ENCODE data around the gene C4A. TPM values are rescaled to one million over a fixed set of nuclear protein-coding genes. Genes with fewer than 3 reads are reported as not detected.
"Not testable (repeated sequence)": the region's sequence is repeated elsewhere in the genome, so short reads cannot be mapped to it uniquely, and the experiment has no call there.

The C4A gene
- total RNA-seq, 1 donor from 2014 or later = 2.6 TPM

- intact Hi-C loops (cut with micrococcal nuclease) = no loop called here
- H3K36me3 Mint-ChIP-seq (ENCODE audit: low read depth) = no peaks in the 10 kb centered on the region
Measured at GRCh38 chr6:32045811-32046449, 64.1 kb downstream of the C4A start.

DNA sequence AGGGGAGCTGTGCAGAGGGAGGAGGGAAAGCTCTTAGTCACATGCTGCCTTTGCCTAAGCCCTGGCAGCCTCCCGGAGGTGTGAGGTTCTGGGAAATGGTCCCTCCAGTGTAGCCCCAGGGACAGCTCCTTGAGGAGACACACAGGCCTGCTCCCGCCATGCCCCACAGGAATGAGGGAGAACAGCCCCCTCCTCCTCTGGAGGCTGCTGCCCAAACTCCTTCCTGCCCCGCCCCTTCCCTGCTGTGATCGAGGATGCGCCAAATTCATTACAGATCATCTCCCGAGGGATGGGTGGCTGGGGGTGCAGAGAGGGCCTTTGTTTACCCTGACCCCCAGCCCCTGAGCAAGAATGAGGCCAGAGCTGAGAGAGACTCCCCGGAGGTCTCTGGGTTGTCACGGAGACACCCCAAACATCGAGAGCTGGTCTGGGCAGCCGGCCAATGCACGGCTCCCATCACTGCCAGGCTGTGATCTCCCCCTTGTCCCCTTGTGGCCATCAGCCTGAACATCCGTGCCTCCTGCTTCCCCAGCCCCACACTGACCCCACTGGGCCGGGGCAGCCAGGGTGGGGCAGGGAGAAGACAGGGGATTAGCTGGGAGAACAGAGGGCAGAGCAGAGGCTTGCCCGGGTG is 64.7 kb downstream of the C4A start:
- H3K4me1 Mint-ChIP-seq (ENCODE audit: low read depth) = no peaks in the 10 kb centered on the region
- intact Hi-C loops (cut with micrococcal nuclease) = no loop called here
- no peaks in the 10 kb centered on the region for H3K36me3 Mint-ChIP-seq (ENCODE audit: low read depth)
- DNase-seq (ENCODE audit: low spot score) = no peak
- H3K27ac Mint-ChIP-seq = no peak overlapping the region
- no peaks in the 10 kb centered on the region for H3K9me3 Mint-ChIP-seq
- no peak overlapping the region for H3K4me3 Mint-ChIP-seq (ENCODE audit: low read depth)
- no peaks in the 10 kb centered on the region for H3K27me3 Mint-ChIP-seq (ENCODE audit: low read depth)

More at GRCh38 chr6:32045811-32046449, 64.1 kb downstream of the C4A start:
- no peaks in the 10 kb centered on the region for H3K27me3 Mint-ChIP-seq (ENCODE audit: low read depth)
- no peak for DNase-seq (ENCODE audit: low spot score)
- H3K4me3 Mint-ChIP-seq (ENCODE audit: low read depth) = no peak overlapping the region
- no peaks in the 10 kb centered on the region for H3K4me1 Mint-ChIP-seq (ENCODE audit: low read depth)
- no peak overlapping the region for H3K27ac Mint-ChIP-seq
- no peaks in the 10 kb centered on the region for H3K9me3 Mint-ChIP-seq

GRCh38 chr6:32047084-32047478 is 65.2 kb downstream of the C4A start:
- no peaks in the 10 kb centered on the region for H3K36me3 Mint-ChIP-seq (ENCODE audit: low read depth)
- H3K27me3 Mint-ChIP-seq (ENCODE audit: low read depth) = peaks cover 2% of the 10 kb centered on the region
- H3K4me3 Mint-ChIP-seq (ENCODE audit: low read depth) = no peak overlapping the region
- intact Hi-C loops (cut with micrococcal nuclease) = no loop called here
- H3K27ac Mint-ChIP-seq = no peak overlapping the region
- H3K4me1 Mint-ChIP-seq (ENCODE audit: low read depth) = no peaks in the 10 kb centered on the region
- no peak for DNase-seq (ENCODE audit: low spot score)
- H3K9me3 Mint-ChIP-seq = no peaks in the 10 kb centered on the region

GRCh38 chr6:32047539-32047854 is 65.6 kb downstream of the C4A start:
- intact Hi-C loops (cut with micrococcal nuclease) = no loop called here
- H3K27ac Mint-ChIP-seq = no peak overlapping the region
- no peaks in the 10 kb centered on the region for H3K9me3 Mint-ChIP-seq

GRCh38 chr6:32047855-32048766 is 66.3 kb downstream of the C4A start:
- intact Hi-C loops (cut with micrococcal nuclease) = no loop called here
- Mint-ChIP-seq H3K4me1 (ENCODE audit: low read depth) (no peaks in the 10 kb centered on the region), H3K4me3 (ENCODE audit: low read depth) (no peak overlapping the region), H3K9me3 (no peaks in the 10 kb centered on the region), H3K36me3 (ENCODE audit: low read depth) (no peaks in the 10 kb centered on the region), H3K27ac (no peak overlapping the region), H3K27me3 (ENCODE audit: low read depth) (peaks cover 2% of the 10 kb centered on the region)
- peak; percentile 57 for DNase-seq (ENCODE audit: low spot score)

More at GRCh38 chr6:32047539-32047854, 65.6 kb downstream of the C4A start:
- Mint-ChIP-seq H3K4me3 (ENCODE audit: low read depth) (no peak overlapping the region), H3K27me3 (ENCODE audit: low read depth) (peaks cover 2% of the 10 kb centered on the region), H3K36me3 (ENCODE audit: low read depth) (no peaks in the 10 kb centered on the region), H3K4me1 (ENCODE audit: low read depth) (no peaks in the 10 kb centered on the region)
- no peak for DNase-seq (ENCODE audit: low spot score)

DNA sequence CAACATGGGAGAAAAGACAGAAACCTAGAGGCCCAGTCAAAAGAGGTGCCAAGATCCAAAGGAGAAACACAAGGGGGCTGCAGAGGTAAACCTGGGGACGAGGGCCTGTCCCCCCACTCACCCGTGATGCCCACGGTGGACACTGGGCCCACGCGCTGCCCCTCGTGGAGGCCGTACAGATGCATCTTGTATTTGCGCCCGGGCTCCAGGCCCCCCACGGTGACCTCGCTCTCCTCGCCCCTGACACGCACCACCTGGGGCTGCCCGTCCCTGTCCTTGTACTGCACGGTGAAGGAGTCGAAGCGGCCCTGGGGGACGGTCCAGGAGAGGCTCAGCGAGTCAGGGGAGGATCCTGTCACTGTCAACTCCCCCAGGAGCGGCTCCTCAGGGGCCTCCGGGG is 67.3 kb downstream of the C4A start:
- H3K27me3 Mint-ChIP-seq (ENCODE audit: low read depth); intact Hi-C loops (cut with micrococcal nuclease): not testable (repeated sequence)

DNA sequence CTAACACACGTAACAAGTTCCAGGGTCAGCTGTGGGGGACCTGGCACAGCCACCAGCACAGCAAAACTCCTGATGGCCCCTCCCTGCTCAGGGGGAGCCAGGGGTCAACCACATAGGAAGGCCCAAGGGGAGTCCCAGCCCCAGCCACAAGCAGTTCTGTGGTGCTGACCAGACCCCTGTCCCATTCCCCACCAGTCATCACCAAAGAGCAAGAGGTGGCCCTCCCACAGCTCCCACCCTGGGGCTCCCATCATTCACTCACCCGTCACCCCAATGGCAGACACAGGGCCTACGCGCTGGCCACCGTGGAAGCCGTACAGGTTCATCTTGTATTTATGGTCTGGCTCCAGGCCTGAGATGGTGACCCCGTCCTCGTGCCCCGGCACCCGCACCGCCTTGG is 67.9 kb downstream of the C4A start:
- H3K4me3 Mint-ChIP-seq (ENCODE audit: low read depth); intact Hi-C loops (cut with micrococcal nuclease); DNase-seq (ENCODE audit: low spot score); H3K27me3 Mint-ChIP-seq (ENCODE audit: low read depth); H3K36me3 Mint-ChIP-seq (ENCODE audit: low read depth); H3K9me3 Mint-ChIP-seq; H3K4me1 Mint-ChIP-seq (ENCODE audit: low read depth); H3K27ac Mint-ChIP-seq: not testable (repeated sequence)

More for the DNA sequence above, 67.3 kb downstream of the C4A start:
- H3K36me3 Mint-ChIP-seq (ENCODE audit: low read depth); H3K9me3 Mint-ChIP-seq; H3K27ac Mint-ChIP-seq; DNase-seq (ENCODE audit: low spot score); H3K4me1 Mint-ChIP-seq (ENCODE audit: low read depth); H3K4me3 Mint-ChIP-seq (ENCODE audit: low read depth): not testable (repeated sequence)

DNA sequence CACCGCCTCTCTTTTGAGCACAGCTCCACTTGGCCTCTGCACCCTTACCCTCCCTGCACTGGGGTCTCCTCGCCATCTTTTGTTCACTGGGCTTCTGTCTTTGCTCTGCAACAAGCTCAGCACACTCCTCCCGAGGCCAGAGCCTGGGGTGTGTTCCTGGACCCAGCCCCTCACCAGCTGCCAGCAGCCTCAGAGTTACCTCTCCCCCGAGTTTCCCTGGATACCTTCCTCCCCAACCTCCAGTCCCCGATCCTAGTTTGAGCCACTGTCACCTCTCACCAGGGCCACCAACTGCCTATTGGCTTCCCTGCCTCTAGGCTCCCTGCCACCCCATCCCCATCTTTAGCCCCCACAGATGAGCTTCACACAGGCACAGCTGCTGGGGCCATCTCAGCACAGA is 68.7 kb downstream of the C4A start:
- no peak overlapping the region for H3K4me3 Mint-ChIP-seq (ENCODE audit: low read depth)
- no peak for DNase-seq (ENCODE audit: low spot score)
- no peaks in the 10 kb centered on the region for H3K36me3 Mint-ChIP-seq (ENCODE audit: low read depth)
- H3K9me3 Mint-ChIP-seq = no peaks in the 10 kb centered on the region
- peaks cover 6% of the 10 kb centered on the region for H3K27me3 Mint-ChIP-seq (ENCODE audit: low read depth)
- no peaks in the 10 kb centered on the region for H3K4me1 Mint-ChIP-seq (ENCODE audit: low read depth)
- no peak overlapping the region for H3K27ac Mint-ChIP-seq
- intact Hi-C loops (cut with micrococcal nuclease) = no loop called here

Other genes starting within 250 kb of the C4A start
- 412 and 423 TPM in 2 replicates for gene CLIC1, start 245.5 kb upstream of the C4A start, total RNA-seq
- gene MSH5, start 242.1 kb upstream of the C4A start, total RNA-seq = 82.8 and 93.3 TPM in 2 replicates
- gene SAPCD1, start 219.4 kb upstream of the C4A start, total RNA-seq = 16.4 and 18.9 TPM in 2 replicates
- 5.6 and 5.9 TPM in 2 replicates for gene VWA7, start 204.7 kb upstream of the C4A start, total RNA-seq
- 166 and 176 TPM in 2 replicates for gene VARS1, start 186.3 kb upstream of the C4A start, total RNA-seq
- 130 TPM in 2 replicates for gene LSM2, start 175.1 kb upstream of the C4A start, total RNA-seq
- 2.1 and 2.4 TPM in 2 replicates for gene HSPA1L, start 166.8 kb upstream of the C4A start, total RNA-seq
- 112 and 118 TPM in 2 replicates for gene HSPA1A, start 166.5 kb upstream of the C4A start, total RNA-seq
- gene HSPA1B, start 154.3 kb upstream of the C4A start, total RNA-seq = 116 and 120 TPM in 2 replicates
- 21.3 and 21.6 TPM in 2 replicates for gene NEU1, start 119.2 kb upstream of the C4A start, total RNA-seq
- 0.18 TPM in 1 of 2 replicates, not detected in the other for gene SLC44A4, start 103.1 kb upstream of the C4A start, total RNA-seq
- 76.3 and 76.5 TPM in 2 replicates for gene EHMT2, start 84.4 kb upstream of the C4A start, total RNA-seq
- gene ZBTB12, start 80.0 kb upstream of the C4A start, total RNA-seq = 4.8 and 4.9 TPM in 2 replicates
- 1.1 and 1.4 TPM in 2 replicates for gene C2, start 54.3 kb upstream of the C4A start, total RNA-seq
- 0.16 TPM in 1 of 2 replicates, not detected in the other for gene CFB, start 36.0 kb upstream of the C4A start, total RNA-seq
- gene NELFE, start 23.1 kb upstream of the C4A start, total RNA-seq = 81.2 and 82.0 TPM in 2 replicates
- gene SKIC2, start 22.9 kb upstream of the C4A start, total RNA-seq = 93.7 and 99.5 TPM in 2 replicates
- 15.7 and 16.6 TPM in 2 replicates for gene DXO, start 9.9 kb upstream of the C4A start, total RNA-seq
- gene C4B, start 32.7 kb downstream of the C4A start, total RNA-seq = 2.9 and 4.2 TPM in 2 replicates
- 0.25 and 0.39 TPM in 2 replicates for gene CYP21A2, start 56.4 kb downstream of the C4A start, total RNA-seq
- gene TNXB, start 127.3 kb downstream of the C4A start, total RNA-seq = 4.3 and 5.0 TPM in 2 replicates
- 86.9 and 91.2 TPM in 2 replicates for gene ATF6B, start 146.2 kb downstream of the C4A start, total RNA-seq
- gene FKBPL, start 148.2 kb downstream of the C4A start, total RNA-seq = 5.0 and 5.8 TPM in 2 replicates
- gene PRRT1, start 169.9 kb downstream of the C4A start, total RNA-seq = 0.27 TPM in 1 of 2 replicates, not detected in the other
- 11.5 and 12.7 TPM in 2 replicates for gene PPT2, start 172.1 kb downstream of the C4A start, total RNA-seq
- gene EGFL8, start 182.5 kb downstream of the C4A start, total RNA-seq = 9.5 and 11.5 TPM in 2 replicates
- gene AGPAT1, start 194.0 kb downstream of the C4A start, total RNA-seq = 32.0 and 32.9 TPM in 2 replicates
- 61.9 and 63.8 TPM in 2 replicates for gene RNF5, start 196.3 kb downstream of the C4A start, total RNA-seq
- gene AGER, start 202.2 kb downstream of the C4A start, total RNA-seq = 18.5 and 20.9 TPM in 2 replicates
- 80.8 and 85.2 TPM in 2 replicates for gene PBX2, start 208.1 kb downstream of the C4A start, total RNA-seq
- gene GPSM3, start 210.6 kb downstream of the C4A start, total RNA-seq = 84.2 and 90.7 TPM in 2 replicates
- gene NOTCH4, start 242.0 kb downstream of the C4A start, total RNA-seq = 0.48 and 0.52 TPM in 2 replicates

Data from activated T-helper 2 cell treated with anti-CD3 and anti-CD28 coated beads, Interferon-gamma antibody, Interleukin-2, Interleukin-4, amounts not matched to agents 10 μg/mL and 5 μg/mL and 100 μg/mL, durations not matched to agents 14 hours and 24 hours and 36 hours (primary cell).